ENCODE measurements around the gene CLK4. TPM values are rescaled to one million over a fixed set of nuclear protein-coding genes. Genes with fewer than 3 reads are reported as not detected.
A peak's percentile ranks its signal among the peaks of the same experiment; 100 is the strongest.

CLK4 gene
- total RNA-seq: 10 to 100 TPM in 1 of 2 donors, 1 to 10 TPM in 1; 9.6 to 17.3 TPM

GRCh38 chr5:178626484-178627258, at the start of gene CLK4:
Gene CLK4 (minus strand): TSS chr5:178627050. CDS start chr5:178623416, 3,634 bp downstream.
- peak within 1 kb of the TSS; percentile 97 to 99 for H3K27ac ChIP-seq
- no peak for TF ChIP-seq CTCF (IDR thresholded peaks at IDR 0.05)
- peaks cover 0 to 32% of the 10 kb centered on the region in 2 donors for H3K4me1 ChIP-seq

GRCh38 chr5:178675922-178676321, 49.1 kb upstream of the CLK4 start:
- no peak overlapping the region for H3K27ac ChIP-seq
- no peaks in the 10 kb centered on the region for H3K36me3 ChIP-seq
- no peaks in the 10 kb centered on the region for H3K9me3 ChIP-seq
- DNase-seq (ENCODE audit: low spot score): no peak
- no peaks in the 10 kb centered on the region for H3K27me3 ChIP-seq
- H3K4me1 ChIP-seq: no peaks in the 10 kb centered on the region
- H3K4me3 ChIP-seq: no peak overlapping the region
- no peak for TF ChIP-seq CTCF (IDR thresholded peaks at IDR 0.05)

More at GRCh38 chr5:178626484-178627258, at the start of gene CLK4:
- no peaks in the 10 kb centered on the region for H3K9me3 ChIP-seq
- H3K4me3 ChIP-seq: peak within 1 kb of the TSS; percentile 71 to 85
- peak; percentile 95 for DNase-seq (ENCODE audit: low spot score)
- H3K36me3 ChIP-seq: peaks cover 12% of the 10 kb centered on the region
- no peaks in the 10 kb centered on the region for H3K27me3 ChIP-seq

- H3K4me1 ChIP-seq: no peaks in the 10 kb centered on the region
- no peak for TF ChIP-seq CTCF (IDR thresholded peaks at IDR 0.05)
- no peak overlapping the region for H3K4me3 ChIP-seq
- no peaks in the 10 kb centered on the region for H3K27me3 ChIP-seq
- DNase-seq (ENCODE audit: low spot score): no peak
- no peaks in the 10 kb centered on the region for H3K9me3 ChIP-seq
- no peak overlapping the region for H3K27ac ChIP-seq
- no peaks in the 10 kb centered on the region for H3K36me3 ChIP-seq
These were observed 47.5 kb upstream of the CLK4 start for GRCh38 chr5:178674334-178674733.

- no peaks in the 10 kb centered on the region for H3K36me3 ChIP-seq
- DNase-seq (ENCODE audit: low spot score): no peak
- H3K27ac ChIP-seq: no peak overlapping the region
- H3K9me3 ChIP-seq: no peaks in the 10 kb centered on the region
- TF ChIP-seq CTCF (IDR thresholded peaks at IDR 0.05): no peak
- no peaks in the 10 kb centered on the region for H3K27me3 ChIP-seq
- H3K4me1 ChIP-seq: no peaks in the 10 kb centered on the region
- H3K4me3 ChIP-seq: no peak overlapping the region
These were observed 47.0 kb upstream of the CLK4 start for GRCh38 chr5:178673801-178674295.

- no peak for TF ChIP-seq CTCF (IDR thresholded peaks at IDR 0.05)
- H3K4me1 ChIP-seq: no peaks in the 10 kb centered on the region
- no peaks in the 10 kb centered on the region for H3K36me3 ChIP-seq
- DNase-seq (ENCODE audit: low spot score): no peak
- H3K9me3 ChIP-seq: no peaks in the 10 kb centered on the region
- H3K27ac ChIP-seq: no peak overlapping the region
- no peaks in the 10 kb centered on the region for H3K27me3 ChIP-seq
- no peak overlapping the region for H3K4me3 ChIP-seq
These were observed 45.8 kb upstream of the CLK4 start for GRCh38 chr5:178672630-178673029.

Measured in right atrium auricular region (tissue), 2 donors.